H1 (cell line): ENCODE results near the gene C11orf65. TPM values are rescaled to one million over a fixed set of nuclear protein-coding genes. Genes with fewer than 3 reads are reported as not detected.

ENCODE experiments used
- CTCF ChIA-PET: fragments of 300-600 bp; sonication (Branson Sonifier 250); formaldehyde crosslinking; loops from one replicate; lab custom pipeline; 2021; ENCODE audit not compliant: partially characterized antibody; lab: Charles Lee
- POLR2A ChIA-PET: fragments of 300-600 bp; sonication (Branson Sonifier 250); formaldehyde crosslinking; loops from one replicate; lab custom pipeline; 2021; ENCODE audit warnings: inconsistent platforms; ENCODE audit not compliant: partially characterized antibody; lab: Charles Lee
- DNase-seq, 2 experiments: peaks; one replicate each; pipeline versions ENCODE4 v3.0.0 to v3.0.0-alpha.2; 2010 to 2022; ENCODE audit warnings: low spot score in 2 of 2, low read depth in 1 of 2, mixed read lengths in 1 of 2
- FAIRE-seq: peaks from 2 replicates; lab custom pipeline; 2011; peaks lifted over from hg19 to GRCh38; lab: Jason Lieb, UNC
- H2AFZ ChIP-seq: 2 replicates; pipeline ENCODE4 v1.8.1; 2012; ENCODE audit warnings: low read length, inconsistent platforms
- H2AK5ac ChIP-seq: 2 replicates; pipeline ENCODE4 v1.6.1; 2013; ENCODE audit warnings: low read depth, low read length
- H2BK120ac ChIP-seq: replicated peaks from 2 replicates; pipeline ENCODE3; 2013; ENCODE audit warnings: low read depth, low read length, inconsistent platforms
- H2BK12ac ChIP-seq: 2 replicates; pipeline ENCODE4 v1.6.1; 2013; ENCODE audit warnings: low read depth, low read length
- H2BK15ac ChIP-seq: 2 replicates; pipeline ENCODE4 v1.6.1; 2013; ENCODE audit warnings: low read length
- H2BK20ac ChIP-seq: 2 replicates; pipeline ENCODE4 v1.6.1; 2013; ENCODE audit warnings: low read length
- H2BK5ac ChIP-seq: 2 replicates; pipeline ENCODE4 v1.6.1; 2013; ENCODE audit warnings: low read depth, low read length
- H3K14ac ChIP-seq: 2 replicates; pipeline ENCODE4 v1.6.1; 2013; ENCODE audit warnings: inconsistent platforms; ENCODE audit not compliant: insufficient read length
- H3K18ac ChIP-seq: 2 replicates; pipeline ENCODE4 v1.6.1; 2013; ENCODE audit warnings: low read length; ENCODE audit errors: extremely low read depth
- H3K23ac ChIP-seq: 2 replicates; pipeline ENCODE4 v1.6.1; 2013; ENCODE audit warnings: inconsistent platforms; ENCODE audit not compliant: insufficient read length
- H3K23me2 ChIP-seq: 2 replicates; pipeline ENCODE4 v1.6.1; 2013; ENCODE audit warnings: low read depth, low read length
- H3K27ac ChIP-seq: 2 replicates; pipeline ENCODE4 v1.6.1; 2011; ENCODE audit warnings: low read depth, low read length, inconsistent platforms
- H3K27me3 ChIP-seq, 4 experiments: replicated peaks in 1 of 4; 1 replicate in 1 of 4; 2 replicates in 3 of 4; pipeline versions ENCODE4 v1.6.1 to v1.8.1; 2011 to 2013; ENCODE audit warnings: low read length in 3 of 4, mild to moderate bottlenecking in 3 of 4, inconsistent platforms in 2 of 4, mixed read lengths in 2 of 4, moderate library complexity in 1 of 4; ENCODE audit not compliant: control insufficient read depth in 3 of 4, insufficient read depth in 3 of 4; ENCODE audit errors: extremely low read depth in 1 of 4
- H3K36me3 ChIP-seq, 4 experiments: 2 replicates each; pipeline versions ENCODE4 v1.6.1 to v1.8.1; 2011 to 2013; ENCODE audit warnings: mild to moderate bottlenecking in 4 of 4, low read length in 3 of 4, moderate library complexity in 2 of 4, control low read depth in 1 of 4, inconsistent platforms in 1 of 4; ENCODE audit not compliant: insufficient read depth in 4 of 4, control insufficient read depth in 2 of 4
- H3K4ac ChIP-seq: replicated peaks from 2 replicates; pipeline ENCODE3; 2013; ENCODE audit warnings: low read length, low read depth, mixed read lengths, inconsistent platforms; ENCODE audit not compliant: insufficient read length
- H3K4me1 ChIP-seq, 4 experiments: replicated peaks in 1 of 4; 1 replicate in 1 of 4; 2 replicates in 3 of 4; pipeline versions ENCODE4 v1.6.1 to v1.8.1; 2011 to 2013; ENCODE audit warnings: low read length in 3 of 4, inconsistent platforms in 2 of 4, mixed read lengths in 1 of 4; ENCODE audit not compliant: insufficient read depth in 4 of 4, control insufficient read depth in 3 of 4
- H3K4me2 ChIP-seq, 2 experiments: 2 replicates each; pipeline versions ENCODE4 v1.6.1 to v1.8.1; 2011 to 2013; ENCODE audit warnings: low read depth in 2 of 2, low read length in 2 of 2, control low read depth in 1 of 2, inconsistent platforms in 1 of 2, mild to moderate bottlenecking in 1 of 2; ENCODE audit not compliant: insufficient read depth in 1 of 2
- H3K4me3 ChIP-seq, 4 experiments: fragments of 200-600, 300-600 bp in 1 of 4; sonication (generic), shearing (Covaris generic), sonication (Bioruptor Twin) in 1 of 4; 2 replicates each; pipeline versions ENCODE4 v1.5.1 to v1.8.1; 2011 to 2016; ENCODE audit warnings: low read length in 4 of 4, low read depth in 3 of 4, control low read depth in 2 of 4, inconsistent platforms in 2 of 4, mild to moderate bottlenecking in 2 of 4, mixed read lengths in 1 of 4, moderate library complexity in 1 of 4; ENCODE audit not compliant: insufficient read depth in 2 of 4; ENCODE audit errors: extremely low read depth in 1 of 4
- H3K56ac ChIP-seq: replicated peaks from 2 replicates; pipeline ENCODE3; 2013; ENCODE audit warnings: low read depth, mild to moderate bottlenecking, mixed read lengths, low read length, inconsistent platforms; ENCODE audit not compliant: insufficient read length
- H3K79me1 ChIP-seq: 2 replicates; pipeline ENCODE4 v1.6.1; 2013; ENCODE audit warnings: low read depth, low read length, control low read depth
- H3K79me2 ChIP-seq, 2 experiments: 2 replicates each; pipeline versions ENCODE4 v1.6.1 to v1.8.1; 2012 to 2013; ENCODE audit warnings: low read length in 2 of 2, mild to moderate bottlenecking in 2 of 2, inconsistent platforms in 1 of 2; ENCODE audit not compliant: insufficient read depth in 2 of 2, control insufficient read depth in 1 of 2
- H3K9ac ChIP-seq, 4 experiments: replicated peaks in 1 of 4; 1 replicate in 1 of 4; 2 replicates in 3 of 4; pipeline versions ENCODE4 v1.6.1 to v1.8.1; 2011 to 2013; ENCODE audit warnings: low read depth in 3 of 4, low read length in 3 of 4, control low read depth in 2 of 4, mild to moderate bottlenecking in 2 of 4, moderate library complexity in 2 of 4, inconsistent platforms in 1 of 4; ENCODE audit errors: extremely low read depth in 1 of 4
- H3K9me3 ChIP-seq, 2 experiments: 2 replicates each; pipeline versions ENCODE4 v1.6.1 to v1.8.1; 2012 to 2013; ENCODE audit warnings: mild to moderate bottlenecking in 2 of 2, moderate library complexity in 2 of 2, control low read depth in 1 of 2, inconsistent platforms in 1 of 2, low read depth in 1 of 2, low read length in 1 of 2, mixed read lengths in 1 of 2; ENCODE audit not compliant: insufficient read depth in 2 of 2
- H4K20me1 ChIP-seq, 2 experiments: replicated peaks in 1 of 2; 2 replicates each; pipeline versions ENCODE3 to v1.8.1; 2011 to 2013; ENCODE audit warnings: inconsistent platforms in 2 of 2, low read length in 2 of 2, mild to moderate bottlenecking in 1 of 2; ENCODE audit not compliant: insufficient read depth in 2 of 2, control insufficient read depth in 1 of 2
- H4K5ac ChIP-seq: 2 replicates; pipeline ENCODE4 v1.6.1; 2013; ENCODE audit warnings: low read length, low read depth, mixed read lengths, inconsistent platforms; ENCODE audit not compliant: insufficient read length
- H4K8ac ChIP-seq: 2 replicates; pipeline ENCODE4 v1.8.0; 2013; ENCODE audit warnings: mild to moderate bottlenecking, moderate library complexity, low read length, inconsistent platforms; ENCODE audit not compliant: insufficient read depth; ENCODE audit errors: extremely low read depth
- H4K91ac ChIP-seq: replicated peaks from 2 replicates; pipeline ENCODE3; 2013; ENCODE audit warnings: low read length, mixed read lengths, inconsistent platforms; ENCODE audit not compliant: insufficient read length
- EZH2 ChIP-seq: fragments of 200-600 bp; sonication (generic); IDR thresholded peaks from 2 replicates; pipeline ENCODE4 v1.7.1; 2012; ENCODE audit warnings: low read depth, mild to moderate bottlenecking, moderate library complexity, low read length, inconsistent platforms; ENCODE audit not compliant: severe bottlenecking
- GABPA ChIP-seq: IDR thresholded peaks from 2 replicates; pipeline ENCODE4 v1.6.1; 2011; ENCODE audit warnings: mild to moderate bottlenecking, low read length, moderate library complexity, borderline replicate concordance; ENCODE audit not compliant: insufficient read depth
- RXRA ChIP-seq: IDR thresholded peaks from 2 replicates; pipeline ENCODE4 v1.6.1; 2011; ENCODE audit warnings: low read depth, mild to moderate bottlenecking, low read length, moderate library complexity; ENCODE audit not compliant: insufficient read depth
- SIX5 ChIP-seq: IDR thresholded peaks from 2 replicates; pipeline ENCODE4 v1.6.1; 2011; ENCODE audit warnings: mild to moderate bottlenecking, low read depth, low read length
- WGBS, 2 experiments: shearing (Covaris generic) in 1 of 2; methylation state at CpG; one replicate each; pipeline versions ENCODE4 v1.1.6 to v1.1.7; 2013 to 2015; ENCODE audit warnings: low lambda C conversion rate in 2 of 2, mixed read lengths in 2 of 2, inconsistent platforms in 1 of 2, low coverage in 1 of 2, missing lambda C conversion rate in 1 of 2; ENCODE audit not compliant: insufficient replicate concordance in 2 of 2, insufficient coverage in 1 of 2, insufficient read length in 1 of 2; ENCODE audit errors: extremely low coverage in 1 of 2, missing lambda C conversion rate in 1 of 2; 5-methylcytosine and 5-hydroxymethylcytosine counted together
- polyA plus RNA-seq, 7 experiments: library from polyadenylated mRNA; depleted of rRNA in 3 of 7; stranded (reverse) in 5 of 7; unstranded in 2 of 7; fragments of >200 nt in 5 of 7; fragments of 200-250 nt in 2 of 7; gene quantifications; 1 replicate in 5 of 7; 2 replicates in 1 of 7; 4 replicates in 1 of 7; pipeline versions ENCODE4 v1.2.1 to v1.2.3, GENCODE V29; 2011 to 2013; ENCODE audit warnings: missing spikeins in 2 of 7, mixed read lengths in 2 of 7
- total RNA-seq: library from RNA; stranded (reverse); fragmentation: NEBNext Ultra II Directional; extraction: Animal tissue kit (Norgen Biotek cat#: 25700); gene quantifications from 2 replicates; pipeline ENCODE4 v1.2.1, GENCODE V29; 2021

Gene C11orf65
- total and polyA plus RNA-seq, 2 of the 8 experiments (the other 6 are each of a cell fraction or from before 2014, with no cell fraction given) = 0.14 to 0.22 TPM

DNA sequence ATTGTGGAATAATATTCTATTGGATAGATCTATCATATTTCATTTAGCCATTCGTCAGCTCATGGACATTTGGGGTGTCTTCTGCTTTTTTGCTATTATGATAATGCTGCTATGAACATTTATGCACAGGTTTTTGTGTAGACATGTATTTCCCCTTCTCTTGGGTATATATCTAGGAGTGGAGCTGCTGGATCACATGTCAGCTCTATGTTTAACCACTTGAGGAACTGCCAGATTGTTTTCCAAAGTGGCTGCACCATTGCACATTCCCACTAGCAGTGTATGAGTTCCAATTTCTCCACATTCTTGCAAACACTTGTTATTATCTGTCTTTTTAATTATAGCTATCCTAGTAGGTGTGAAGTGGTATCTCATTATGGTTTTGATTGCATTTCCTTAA lies 75.0 kb downstream of the C11orf65 start:
- no peak overlapping the region for H2BK20ac ChIP-seq
- TF ChIP-seq SIX5 (no peak), EZH2 (no peak), GABPA (no peak), RXRA (no peak)
- TF ChIP-seq, all 59 proteins: peak for 0
- H3K18ac ChIP-seq = no peak overlapping the region
- ChIA-PET POLR2A (no interaction called here), CTCF (interaction anchor here (1.2 to 1.8 kb wide), 2 partner anchors 13 to 255 kb away, joined by 3 read pairs; no protein-coding TSS in a partner anchor)
- no peak overlapping the region for H2BK120ac ChIP-seq
- no peak overlapping the region for H3K4me3 ChIP-seq
- H3K79me1 ChIP-seq = no peaks in the 10 kb centered on the region
- no peak overlapping the region for H3K4me2 ChIP-seq
- no peak overlapping the region for H2BK5ac ChIP-seq
- H4K5ac ChIP-seq = no peak overlapping the region
- H3K9ac ChIP-seq = no peak overlapping the region
- FAIRE-seq = no peak
- H3K56ac ChIP-seq = no peak overlapping the region
- no peak overlapping the region for H3K23ac ChIP-seq
- no peaks in the 10 kb centered on the region for H3K79me2 ChIP-seq
- H4K91ac ChIP-seq = no peak overlapping the region
- H3K27me3 ChIP-seq = no peaks in the 10 kb centered on the region
- no peaks in the 10 kb centered on the region for H3K4me1 ChIP-seq
- H3K14ac ChIP-seq = no peak overlapping the region
- no peaks in the 10 kb centered on the region for H4K20me1 ChIP-seq
- DNase-seq = no peak
- no peaks in the 10 kb centered on the region for H3K23me2 ChIP-seq
- H3K9me3 ChIP-seq = no peaks in the 10 kb centered on the region
- H2AK5ac ChIP-seq = no peak overlapping the region
- WGBS, 2 experiments = 92% methylated on average over 1 of the region's 1 CpG; no CpG with 5 or more reads in 1 of the 2 experiments
- H3K4ac ChIP-seq = no peak overlapping the region
- H4K8ac ChIP-seq = no peak overlapping the region
- H2AFZ ChIP-seq = no peak overlapping the region
- no peak overlapping the region for H2BK15ac ChIP-seq
- H3K27ac ChIP-seq = no peak overlapping the region
- H3K36me3 ChIP-seq = no peaks in the 10 kb centered on the region
- no peak overlapping the region for H2BK12ac ChIP-seq
